Stimulated activated CD4-positive, alpha-beta T cell treated with anti-CD3 and anti-CD28 coated beads, Interleukin-1b, Interleukin-23, amount 100 ng/mL, for 24 hours (primary cell): ENCODE results near the gene LEMD2.

ENCODE experiments used
- DNase-seq, 4 experiments: peaks; one replicate each; pipeline ENCODE4 v3.0.0-alpha.2; 2020; ENCODE audit warnings: low read depth in 4 of 4, low spot score in 1 of 4

LEMD2 gene

GRCh38 chr6:33797626-33798342 lies 8.9 kb upstream of the LEMD2 start:
- DNase-seq: no peak

DNA sequence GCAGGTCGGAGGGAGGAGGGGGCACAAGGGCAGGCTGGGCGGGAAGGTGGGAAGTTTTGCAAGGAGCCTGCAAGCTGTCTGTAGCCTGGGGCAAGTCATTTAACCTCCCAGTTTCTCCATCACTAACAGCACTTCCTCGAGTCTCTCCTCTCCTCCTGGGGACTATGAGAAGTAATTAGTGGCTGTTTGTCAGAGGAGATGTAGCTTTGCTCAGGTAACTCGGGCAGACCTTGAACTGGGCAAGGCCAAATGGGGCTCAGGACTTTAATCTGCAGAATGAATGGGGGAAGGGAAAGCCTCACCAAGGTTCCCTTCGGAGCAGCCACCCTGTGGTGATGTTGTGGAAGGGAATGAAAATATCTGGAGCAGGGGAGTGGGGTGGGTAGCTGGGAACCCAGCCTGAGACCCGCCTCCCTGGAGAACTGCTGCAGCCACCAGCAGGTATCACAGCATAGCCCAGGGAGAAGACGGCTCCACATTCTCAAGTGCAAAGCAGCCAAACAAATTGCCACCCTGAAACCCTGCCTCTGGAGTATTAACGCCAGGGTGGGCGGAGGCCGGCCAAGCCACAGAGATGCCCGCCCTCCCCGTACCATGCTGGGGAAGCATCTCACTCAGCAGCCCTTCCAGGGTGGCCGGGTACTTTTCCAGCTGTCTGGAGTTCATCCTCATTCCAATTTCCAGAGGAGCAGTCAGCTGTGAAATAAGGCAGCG lies 6.1 kb upstream of the LEMD2 start:
- DNase-seq: no peak

DNA sequence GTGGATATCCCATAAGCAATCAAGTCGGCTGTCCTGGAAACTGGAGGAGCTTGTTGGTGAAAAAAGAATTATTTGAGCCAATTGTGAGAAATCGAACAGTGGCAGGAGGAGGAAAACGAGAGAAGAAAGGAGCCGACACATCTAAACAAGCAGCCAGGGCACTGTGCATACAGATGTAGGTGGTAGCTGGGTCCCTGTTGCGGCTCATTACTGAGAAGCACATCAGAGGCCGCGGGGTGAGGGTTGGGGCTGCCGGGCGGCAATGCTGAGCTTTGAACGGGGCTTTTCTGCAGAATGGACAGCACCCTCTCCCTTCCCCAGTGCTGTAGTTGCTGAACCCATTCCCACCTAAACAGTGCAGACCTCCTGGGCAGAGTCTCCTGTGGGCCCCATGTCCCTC lies 4.1 kb upstream of the LEMD2 start:
- no peak for DNase-seq

- DNase-seq: no peak
These were observed 2.7 kb upstream of the LEMD2 start for GRCh38 chr6:33791620-33792019.

- DNase-seq: no peak
These were observed 2.0 kb upstream of the LEMD2 start for GRCh38 chr6:33790910-33791309.

- DNase-seq: no peak
These were observed 1.4 kb upstream of the LEMD2 start for GRCh38 chr6:33790379-33790778.

GRCh38 chr6:33789550-33789895 lies 593 bp upstream of the LEMD2 start:
- DNase-seq: no peak

GRCh38 chr6:33787954-33788693 lies 806 bp downstream of the LEMD2 start:
- DNase-seq: peak in 3 of 4 experiments; percentile 25 to 39 (median 33)

DNA sequence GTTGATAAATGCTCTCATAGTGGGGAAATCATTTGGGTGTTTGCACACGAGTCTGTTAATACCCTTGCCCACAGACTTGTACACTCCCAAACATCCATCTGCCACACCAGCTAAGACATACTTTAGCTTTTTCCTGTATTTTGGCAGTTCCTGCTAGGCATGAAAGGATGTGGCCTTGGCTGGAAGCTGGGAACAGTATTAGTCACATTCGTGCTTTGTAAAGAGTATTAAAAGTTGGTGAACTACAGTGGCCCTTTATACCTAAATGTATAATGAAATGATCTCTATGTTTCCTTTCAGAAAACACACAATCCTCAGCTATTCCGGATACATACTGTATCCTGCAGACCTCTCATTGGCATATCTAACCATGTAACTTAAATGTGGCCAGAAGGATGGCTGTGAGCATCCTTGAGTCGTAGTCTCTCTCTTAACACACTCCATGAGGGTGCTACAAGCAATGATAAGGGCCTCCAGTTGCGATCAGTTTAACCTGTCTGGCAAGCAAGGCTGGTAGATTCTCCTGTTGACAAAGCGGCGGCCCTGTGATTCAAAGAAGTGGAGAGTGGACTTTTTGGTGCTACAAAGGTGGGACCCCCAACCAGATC lies 1.5 kb downstream of the LEMD2 start:
- DNase-seq: no peak

DNA sequence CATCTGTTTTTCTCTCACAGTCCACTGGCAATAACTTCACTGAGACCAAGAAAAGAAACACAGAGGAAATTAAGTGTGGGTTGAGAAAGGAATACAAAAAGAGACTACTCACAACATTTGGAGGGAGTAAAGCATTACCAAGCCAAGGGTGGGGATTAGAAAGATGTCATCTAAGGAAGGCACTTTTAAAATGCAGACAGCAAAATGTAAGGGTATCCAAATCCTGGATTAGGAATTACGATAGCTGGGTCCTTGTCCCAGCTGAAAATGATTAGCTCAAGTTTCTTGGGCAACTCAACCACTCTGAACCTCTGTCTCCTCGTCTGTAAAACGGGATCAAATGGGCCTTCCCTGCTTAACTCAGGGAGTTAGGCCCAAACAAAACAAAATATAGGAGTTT lies 2.2 kb downstream of the LEMD2 start:
- no peak for DNase-seq

GRCh38 chr6:33785778-33786177 lies 3.2 kb downstream of the LEMD2 start:
- DNase-seq: no peak

DNA sequence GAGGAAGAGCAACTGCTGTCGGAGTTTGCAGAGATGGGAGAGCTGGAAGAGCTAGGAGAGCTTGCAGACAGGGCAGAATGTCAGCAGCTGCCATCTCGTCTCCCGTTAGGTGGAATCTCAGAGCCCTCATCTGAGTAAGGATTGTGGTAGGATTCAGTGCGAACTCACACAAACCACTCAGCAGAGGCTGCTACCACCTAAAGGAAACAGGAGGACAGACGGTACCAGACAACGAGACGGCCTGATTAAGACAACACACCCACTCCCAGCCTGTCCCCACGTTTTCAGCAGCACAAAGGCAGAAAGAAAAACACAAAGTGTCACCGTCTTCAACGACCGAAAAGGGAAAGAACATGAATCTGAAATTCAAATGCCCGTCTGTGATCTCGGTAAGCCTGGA lies 4.1 kb downstream of the LEMD2 start:
- DNase-seq: no peak

- DNase-seq: no peak
These were observed 5.0 kb downstream of the LEMD2 start for GRCh38 chr6:33783781-33784520.

GRCh38 chr6:33782561-33782960 lies 6.4 kb downstream of the LEMD2 start:
- DNase-seq: no peak

DNA sequence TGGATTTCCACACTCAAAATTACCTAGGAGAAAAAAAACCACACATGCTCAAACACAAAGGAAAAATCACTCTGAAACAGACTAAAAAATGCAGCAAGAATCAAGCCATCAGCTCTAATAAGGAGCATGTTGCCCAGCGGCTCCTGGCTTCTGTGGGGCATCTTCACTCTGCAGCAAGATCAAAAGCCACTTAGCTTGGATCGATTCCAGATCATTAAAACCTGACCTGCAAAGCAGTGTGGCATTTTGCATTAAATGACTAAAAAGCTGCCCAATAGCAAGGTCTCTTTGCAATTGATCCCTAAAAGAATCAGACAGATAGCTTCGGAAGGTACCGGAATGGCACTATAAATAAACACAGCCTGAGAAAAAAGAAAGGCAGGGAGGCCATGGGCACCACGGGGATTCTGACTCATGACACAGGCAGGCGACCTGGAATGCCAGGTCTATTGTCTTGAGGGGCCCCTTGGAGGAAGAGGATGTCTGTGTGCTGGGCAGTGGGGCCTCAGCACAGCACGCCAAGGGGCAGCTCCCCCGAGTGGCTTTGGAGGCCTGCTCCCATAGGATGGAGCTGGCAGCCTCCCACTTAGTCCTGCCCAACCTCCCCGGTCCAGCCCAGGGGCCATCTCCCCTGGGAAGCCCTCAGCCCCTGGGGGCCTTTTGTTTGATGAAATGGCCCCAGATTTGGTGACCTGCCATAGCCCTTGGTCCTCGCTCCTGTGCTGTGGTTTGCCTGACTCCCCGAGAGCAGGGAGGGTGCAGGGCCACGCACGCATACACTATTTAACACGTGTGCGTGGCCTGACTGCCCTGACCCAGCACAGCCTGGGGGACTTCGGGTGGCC lies 7.6 kb downstream of the LEMD2 start:
- no peak for DNase-seq

DNA sequence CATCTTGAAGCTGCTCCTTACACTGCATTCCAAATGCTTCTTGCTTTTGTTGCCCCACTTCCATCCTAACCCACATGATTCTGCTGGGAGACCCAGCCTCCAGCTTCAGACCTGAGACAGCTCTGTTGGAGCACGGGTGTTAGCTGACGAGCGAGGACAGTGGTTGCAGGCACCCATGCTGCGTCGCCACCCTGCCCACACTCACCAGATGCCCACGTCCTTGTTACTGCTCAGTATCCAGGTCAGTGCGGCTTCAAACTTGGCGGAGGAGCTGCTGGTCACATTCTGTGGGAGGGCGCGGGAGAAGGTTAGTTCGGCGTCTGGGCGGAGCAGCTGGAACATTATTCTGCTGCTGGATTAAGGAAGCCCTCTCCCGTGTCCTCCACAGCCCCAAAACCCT lies 9.0 kb downstream of the LEMD2 start:
- DNase-seq: no peak

- no peak for DNase-seq
These were observed 9.6 kb downstream of the LEMD2 start for GRCh38 chr6:33779290-33779689.

DNA sequence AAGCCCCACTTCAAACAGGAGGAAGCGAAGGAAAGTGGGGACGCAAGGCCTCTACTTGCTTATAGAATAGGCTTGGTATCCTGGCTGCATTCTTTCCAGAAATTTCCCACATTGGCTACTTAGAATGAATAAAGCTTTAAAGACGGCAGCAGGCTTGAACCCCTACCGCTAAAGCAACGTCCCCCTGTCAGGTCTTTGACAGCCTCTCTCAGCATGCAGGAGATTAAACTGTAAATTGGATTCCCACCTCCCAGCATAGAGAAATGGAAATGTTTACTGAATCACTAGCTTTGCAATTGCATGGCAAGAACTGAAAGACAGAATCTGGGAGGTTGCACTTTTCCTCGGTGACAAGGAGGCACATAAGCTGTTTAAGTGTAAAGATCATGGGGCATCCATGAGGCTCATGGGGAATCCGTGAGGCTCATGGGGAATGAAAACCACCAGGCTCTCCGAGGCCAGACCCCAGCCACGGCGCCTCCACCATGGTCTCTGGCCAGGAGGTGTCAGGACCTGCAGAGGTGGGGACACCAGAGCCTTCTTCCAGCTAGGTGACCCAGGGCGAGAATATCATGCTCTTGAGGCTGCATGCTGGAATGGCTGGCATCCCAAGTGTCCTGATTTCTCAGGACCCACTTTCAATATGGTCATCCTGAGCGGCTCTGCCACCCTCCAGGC lies 10.3 kb downstream of the LEMD2 start:
- no peak for DNase-seq
